PC-3 (cell line): ENCODE measurements around the gene RIPOR2. TPM values are rescaled to one million over a fixed set of nuclear protein-coding genes. Genes with fewer than 3 reads are reported as not detected.

Experiments
- ATAC-seq: fragments of 200-7000 bp; cut with Tn5 transposase; 2 replicates; pipeline ENCODE4 v1.9.1; 2020; ENCODE audit warnings: mild to moderate bottlenecking, moderate library complexity
- BruUV-seq: library from RNA; stranded (reverse); fragments of 400-500 nt; replicated peaks from 2 replicates; lab custom pipeline; 2021; lab: Mats Ljungman, UMichigan
- CTCF ChIA-PET: fragments of 300-600 bp; sonication (Branson Sonifier 250); formaldehyde crosslinking; loops from one replicate; lab custom pipeline; 2022; ENCODE audit warnings: antibody characterized with exemption; lab: Charles Lee
- POLR2A ChIA-PET: fragments of 300-600 bp; sonication (Branson Sonifier 250); formaldehyde crosslinking; loops from one replicate; lab custom pipeline; 2022; ENCODE audit warnings: antibody characterized with exemption; ENCODE audit not compliant: unreplicated experiment; lab: Charles Lee
- DNase-seq: peaks from one replicate; pipeline ENCODE4 v3.0.0-alpha.2; 2015
- H2AFZ ChIP-seq: fragments of 300-600 bp; sonication (generic); 2 replicates; pipeline ENCODE4 v1.6.0; 2016; ENCODE audit warnings: antibody characterized with exemption, low read length
- H3F3A ChIP-seq: fragments of 300-600 bp; sonication (generic); one replicate; pipeline ENCODE4 v1.6.0; 2017; ENCODE audit warnings: antibody characterized with exemption, low read length, control low read depth, mild to moderate bottlenecking; ENCODE audit not compliant: unreplicated experiment
- H3K27ac ChIP-seq: fragments of 300-600 bp; sonication (generic); 2 replicates; pipeline ENCODE4 v1.5.1; 2016; ENCODE audit warnings: mild to moderate bottlenecking, low read length
- H3K27me3 ChIP-seq: fragments of 300-600 bp; sonication (generic); 2 replicates; pipeline ENCODE4 v1.6.1; 2016; ENCODE audit warnings: low read length, mixed read lengths
- H3K36me3 ChIP-seq: fragments of 300-600 bp; sonication (generic); 2 replicates; pipeline ENCODE4 v1.6.1; 2016; ENCODE audit warnings: low read depth, mixed run types, low read length, mixed read lengths
- H3K4me1 ChIP-seq: fragments of 300-600 bp; sonication (generic); 2 replicates; pipeline ENCODE4 v1.5.1; 2016; ENCODE audit warnings: low read length; ENCODE audit not compliant: insufficient read depth
- H3K4me2 ChIP-seq: fragments of 300-600 bp; sonication (generic); 2 replicates; pipeline ENCODE4 v1.6.0; 2016; ENCODE audit warnings: low read length
- H3K4me3 ChIP-seq: fragments of 300-600 bp; sonication (generic); 2 replicates; pipeline ENCODE4 v1.5.1; 2016; ENCODE audit warnings: mild to moderate bottlenecking, low read length, mixed read lengths
- H3K79me2 ChIP-seq: fragments of 300-600 bp; sonication (generic); 2 replicates; pipeline ENCODE4 v1.6.1; 2017; ENCODE audit warnings: low read length, mixed read lengths
- H3K9ac ChIP-seq: fragments of 300-600 bp; sonication (generic); 2 replicates; pipeline ENCODE4 v1.6.0; 2016; ENCODE audit warnings: mild to moderate bottlenecking, low read length
- H3K9me2 ChIP-seq: fragments of 300-600 bp; sonication (generic); replicated peaks from 2 replicates; pipeline ENCODE4 v1.6.1; 2016; ENCODE audit warnings: mixed run types, low read length, mixed read lengths
- H3K9me3 ChIP-seq: fragments of 300-600 bp; sonication (generic); 2 replicates; pipeline ENCODE4 v1.6.1; 2016; ENCODE audit warnings: low read length, mixed read lengths
- H4K20me1 ChIP-seq: fragments of 300-600 bp; sonication (generic); 2 replicates; pipeline ENCODE4 v1.6.1; 2016; ENCODE audit warnings: low read length, mixed read lengths
- EZH2 ChIP-seq: fragments of 300-600 bp; sonication (generic); IDR thresholded peaks from one replicate; pipeline ENCODE4 v1.6.1; 2017; ENCODE audit warnings: antibody characterized with exemption, mild to moderate bottlenecking, low read length; ENCODE audit not compliant: unreplicated experiment
- EZH2phosphoT487 ChIP-seq: fragments of 300-600 bp; sonication (generic); IDR thresholded peaks from 2 replicates; pipeline ENCODE4 v1.6.1; 2018; ENCODE audit warnings: mild to moderate bottlenecking, antibody characterized with exemption, low read length, borderline replicate concordance
- intact Hi-C: fragments of 100-400 bp; cut with micrococcal nuclease; formaldehyde crosslinking; loops from 2 replicates; pipeline ENCODE4 v1.9.0; 2023
- total RNA-seq: library from RNA; depleted of rRNA; stranded (reverse); fragments of >200 nt; gene quantifications from 2 replicates; pipeline ENCODE4 v1.2.3, GENCODE V29; 2014
- TF ChIP-seq, protein P1 (sequence below): fragments of 300-600 bp; sonication (generic); conservative IDR thresholded peaks from 2 replicates; pipeline ENCODE4 v1.5.1; 2017; ENCODE audit warnings: antibody characterized with exemption, low read depth, mild to moderate bottlenecking, low read length

RIPOR2 gene
- total RNA-seq, 1 experiment from 2014 or later = 0.44 TPM

DNA sequence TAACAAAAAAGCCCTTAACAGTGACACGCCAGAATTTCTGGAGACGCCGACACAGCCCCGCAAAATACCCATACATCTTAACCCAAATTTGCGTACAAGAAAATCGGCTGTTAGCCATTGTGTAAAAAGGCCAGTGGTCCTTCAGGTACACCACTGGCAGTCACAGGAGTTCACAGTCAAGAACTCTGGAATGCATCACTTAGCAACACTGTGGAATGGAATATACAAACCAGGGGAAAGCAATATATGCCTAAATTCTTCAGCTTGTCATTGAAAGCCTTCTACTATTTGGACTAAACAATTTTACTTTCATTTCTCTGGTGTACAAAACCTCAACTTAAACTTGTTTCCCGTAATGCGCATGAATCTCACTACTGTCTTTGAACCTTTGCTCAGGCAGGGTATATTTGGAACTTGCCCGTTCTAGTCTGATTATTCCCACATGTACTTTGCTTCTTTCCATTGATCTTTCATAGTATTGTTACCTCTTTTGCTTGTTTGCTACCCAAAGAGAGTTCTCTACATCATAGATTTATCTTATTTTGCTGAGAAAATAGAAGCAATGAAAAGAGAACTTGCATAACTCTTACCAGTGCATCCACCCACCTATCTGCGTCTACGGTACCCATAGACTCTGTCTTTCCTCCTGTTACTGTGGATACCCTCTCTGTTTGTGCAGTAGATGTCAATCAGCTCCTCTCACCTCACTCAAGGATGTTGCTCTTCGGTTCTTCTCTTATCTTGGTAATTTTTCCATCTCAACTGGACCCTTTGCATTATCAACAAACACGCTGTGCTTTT lies 136.8 kb downstream of the RIPOR2 start, which contains the start of gene ARMH2:
TSS of gene ARMH2 (minus strand) at position 178 of the 801 bp plus-strand sequence. CDS start at position 118, 60 bp downstream.
- TF ChIP-seq, protein P1, sequence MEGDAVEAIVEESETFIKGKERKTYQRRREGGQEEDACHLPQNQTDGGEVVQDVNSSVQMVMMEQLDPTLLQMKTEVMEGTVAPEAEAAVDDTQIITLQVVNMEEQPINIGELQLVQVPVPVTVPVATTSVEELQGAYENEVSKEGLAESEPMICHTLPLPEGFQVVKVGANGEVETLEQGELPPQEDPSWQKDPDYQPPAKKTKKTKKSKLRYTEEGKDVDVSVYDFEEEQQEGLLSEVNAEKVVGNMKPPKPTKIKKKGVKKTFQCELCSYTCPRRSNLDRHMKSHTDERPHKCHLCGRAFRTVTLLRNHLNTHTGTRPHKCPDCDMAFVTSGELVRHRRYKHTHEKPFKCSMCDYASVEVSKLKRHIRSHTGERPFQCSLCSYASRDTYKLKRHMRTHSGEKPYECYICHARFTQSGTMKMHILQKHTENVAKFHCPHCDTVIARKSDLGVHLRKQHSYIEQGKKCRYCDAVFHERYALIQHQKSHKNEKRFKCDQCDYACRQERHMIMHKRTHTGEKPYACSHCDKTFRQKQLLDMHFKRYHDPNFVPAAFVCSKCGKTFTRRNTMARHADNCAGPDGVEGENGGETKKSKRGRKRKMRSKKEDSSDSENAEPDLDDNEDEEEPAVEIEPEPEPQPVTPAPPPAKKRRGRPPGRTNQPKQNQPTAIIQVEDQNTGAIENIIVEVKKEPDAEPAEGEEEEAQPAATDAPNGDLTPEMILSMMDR = no peak
- TF ChIP-seq EZH2 (no peak), EZH2phosphoT487 (no peak)
- ATAC-seq (no peak), DNase-seq (no peak)
- Histone ChIP-seq H3K36me3 (no peaks in the 10 kb centered on the region), H3K27me3 (no peaks in the 10 kb centered on the region), H3K4me3 (no peak within 1 kb of the TSS), H3K9me2 (no peaks in the 10 kb centered on the region), H3K27ac (no peak within 1 kb of the TSS), H3K4me2 (no peak within 1 kb of the TSS), H3K9ac (no peak within 1 kb of the TSS), H2AFZ (no peak within 1 kb of the TSS), H3F3A (no peaks in the 10 kb centered on the region), H3K9me3 (no peaks in the 10 kb centered on the region), H3K79me2 (no peaks in the 10 kb centered on the region), H4K20me1 (no peaks in the 10 kb centered on the region), H3K4me1 (peaks cover 18% of the 10 kb centered on the region)
- CTCF ChIA-PET = no interaction called here
- POLR2A ChIA-PET = no interaction called here
- no TSS peak for BruUV-seq
- intact Hi-C loops = no loop called here

DNA sequence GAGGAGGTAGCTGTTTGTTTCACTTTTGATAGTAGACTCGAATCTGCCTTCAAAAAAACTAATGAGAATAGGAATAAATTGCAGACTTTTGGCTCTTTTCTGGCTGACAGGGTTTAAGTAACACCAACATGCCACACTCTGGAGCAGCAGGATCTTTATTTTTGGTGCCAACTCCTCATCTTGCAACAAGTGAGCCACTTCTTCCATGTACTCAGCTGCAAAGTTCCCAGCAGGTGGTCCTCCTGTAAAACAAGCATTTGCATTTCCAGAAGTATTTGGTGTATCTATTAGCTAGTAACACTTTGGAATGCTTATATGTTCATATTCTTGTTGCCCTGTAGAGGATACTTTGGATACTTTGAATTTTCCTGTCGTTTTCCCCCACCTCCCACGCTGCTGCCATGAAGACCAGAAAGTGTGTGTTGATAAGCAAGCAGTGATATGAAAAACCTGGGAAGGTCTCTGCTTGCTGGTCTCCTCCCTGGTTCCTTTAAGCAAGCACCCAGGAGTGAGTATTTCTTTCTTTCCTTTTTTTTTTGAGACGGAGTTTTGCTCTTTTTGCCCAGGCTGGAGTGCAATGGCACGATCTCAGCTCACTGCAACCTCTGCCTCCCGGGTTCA lies 138.1 kb downstream of the RIPOR2 start:
- ATAC-seq (no peak), DNase-seq (no peak)
- H2AFZ ChIP-seq = no peak overlapping the region
- peaks cover 7% of the 10 kb centered on the region for H3K4me1 ChIP-seq
- no peak overlapping the region for H3K4me3 ChIP-seq
- no peaks in the 10 kb centered on the region for H3K27me3 ChIP-seq
- ChIA-PET CTCF (no interaction called here), POLR2A (no interaction called here)
- H3K9ac ChIP-seq = no peak overlapping the region
- H3K9me3 ChIP-seq = no peaks in the 10 kb centered on the region
- no peaks in the 10 kb centered on the region for H3K9me2 ChIP-seq
- H3F3A ChIP-seq = no peaks in the 10 kb centered on the region
- H4K20me1 ChIP-seq = no peaks in the 10 kb centered on the region
- no peaks in the 10 kb centered on the region for H3K79me2 ChIP-seq
- H3K36me3 ChIP-seq = no peaks in the 10 kb centered on the region
- no peak for TF ChIP-seq EZH2phosphoT487
- TF ChIP-seq, protein P1 = no peak
- TF ChIP-seq EZH2 = no peak
- no peak overlapping the region for H3K27ac ChIP-seq
- H3K4me2 ChIP-seq = no peak overlapping the region
- no TSS peak for BruUV-seq
- intact Hi-C loops = no loop called here
